ENCODE data around the gene CNPPD1. TPM values are rescaled to one million over a fixed set of nuclear protein-coding genes. Genes with fewer than 3 reads are reported as not detected.
"Not testable (repeated sequence)": the region's sequence is repeated elsewhere in the genome, so short reads cannot be mapped to it uniquely, and the experiment has no call there.

Gene CNPPD1
- total RNA-seq, 4 donors from 2014 or later = 14.0 to 94.0 (median 77.4) TPM

- not testable (repeated sequence) for H3K4me1 ChIP-seq, H3K4me3 ChIP-seq, H3K36me3 ChIP-seq, H3K27ac ChIP-seq, H3K27me3 ChIP-seq, H3K9me3 ChIP-seq
- TF ChIP-seq POLR2A (IDR thresholded peaks at IDR 0.05) = peak in 1 of 2 donors; percentile 42
- DNase-seq = peak in 1 of 3 donors; percentile 46
Measured at GRCh38 chr2:219200502-219201326, 24.0 kb upstream of the CNPPD1 start.

GRCh38 chr2:219199470-219200211, 22.9 kb upstream of the CNPPD1 start:
- Histone ChIP-seq H3K27ac (no peak overlapping the region), H3K27me3 (no peaks in the 10 kb centered on the region), H3K36me3 (no peaks in the 10 kb centered on the region), H3K4me1 (no peaks in the 10 kb centered on the region), H3K9me3 (no peaks in the 10 kb centered on the region), H3K4me3 (no peak overlapping the region)
- DNase-seq = peak in 1 of 3 donors; percentile 49
- TF ChIP-seq CTCF (IDR thresholded peaks at IDR 0.05) = no peak
- TF ChIP-seq POLR2A (IDR thresholded peaks at IDR 0.05) = no peak

GRCh38 chr2:219198974-219199373, 22.2 kb upstream of the CNPPD1 start:
- DNase-seq = peak in 1 of 3 donors; percentile 26
- H3K9me3 ChIP-seq = no peaks in the 10 kb centered on the region
- H3K4me1 ChIP-seq = no peaks in the 10 kb centered on the region
- H3K36me3 ChIP-seq = no peaks in the 10 kb centered on the region
- no peaks in the 10 kb centered on the region for H3K27me3 ChIP-seq
- no peak overlapping the region for H3K27ac ChIP-seq
- TF ChIP-seq CTCF (IDR thresholded peaks at IDR 0.05) = no peak
- TF ChIP-seq POLR2A (IDR thresholded peaks at IDR 0.05) = no peak
- H3K4me3 ChIP-seq = no peak overlapping the region

- TF ChIP-seq POLR2A (IDR thresholded peaks at IDR 0.05) (no peak), CTCF (IDR thresholded peaks at IDR 0.05) (no peak)
- Histone ChIP-seq H3K27ac (no peak overlapping the region), H3K4me1 (no peaks in the 10 kb centered on the region), H3K4me3 (no peak overlapping the region), H3K36me3 (no peaks in the 10 kb centered on the region), H3K27me3 (no peaks in the 10 kb centered on the region), H3K9me3 (no peaks in the 10 kb centered on the region)
- DNase-seq = no peak
Measured at GRCh38 chr2:219197388-219197787, 20.7 kb upstream of the CNPPD1 start.

- no peak for TF ChIP-seq CTCF (IDR thresholded peaks at IDR 0.05)
- no peak for TF ChIP-seq POLR2A (IDR thresholded peaks at IDR 0.05)
- H3K27ac ChIP-seq = no peak overlapping the region
- H3K9me3 ChIP-seq = no peaks in the 10 kb centered on the region
- peaks cover 0 to 28% (median 0%) of the 10 kb centered on the region in 3 donors for H3K36me3 ChIP-seq
- H3K4me1 ChIP-seq = no peaks in the 10 kb centered on the region
- H3K27me3 ChIP-seq = no peaks in the 10 kb centered on the region
- H3K4me3 ChIP-seq = no peak overlapping the region
- peak in 1 of 3 donors; percentile 19 for DNase-seq
Measured at GRCh38 chr2:219186754-219187456, 10.2 kb upstream of the CNPPD1 start.
